ENCODE results near the gene GABRR3. TPM values are rescaled to one million over a fixed set of nuclear protein-coding genes. Genes with fewer than 3 reads are reported as not detected.

GABRR3 gene
- total RNA-seq, 4 donors from 2014 or later: not detected

DNA sequence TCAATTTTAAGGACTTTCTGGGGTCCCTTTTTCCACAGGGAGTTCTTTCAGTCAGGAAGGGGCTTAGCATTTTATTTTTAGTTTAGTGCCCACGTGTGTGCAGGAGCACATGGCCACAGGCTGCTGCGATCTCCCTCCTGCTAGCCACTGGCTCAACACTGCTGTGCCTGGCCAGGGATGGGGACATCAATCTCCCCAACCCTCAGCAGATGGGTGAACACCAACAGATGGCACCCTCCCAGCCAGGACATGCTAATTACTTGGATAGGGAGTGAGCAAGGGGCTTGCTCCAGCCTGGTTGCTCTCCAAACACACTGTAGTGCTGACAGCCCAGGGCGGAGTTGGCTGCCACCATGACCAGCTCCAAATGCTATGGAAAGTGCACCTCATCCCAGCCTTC lies 55.5 kb downstream of the GABRR3 start:
- ATAC-seq (ENCODE audit: low FRiP score) (no peak), DNase-seq (ENCODE audit: low spot score) (no peak)
- no peak for TF ChIP-seq CTCF (IDR thresholded peaks at IDR 0.05)

DNA sequence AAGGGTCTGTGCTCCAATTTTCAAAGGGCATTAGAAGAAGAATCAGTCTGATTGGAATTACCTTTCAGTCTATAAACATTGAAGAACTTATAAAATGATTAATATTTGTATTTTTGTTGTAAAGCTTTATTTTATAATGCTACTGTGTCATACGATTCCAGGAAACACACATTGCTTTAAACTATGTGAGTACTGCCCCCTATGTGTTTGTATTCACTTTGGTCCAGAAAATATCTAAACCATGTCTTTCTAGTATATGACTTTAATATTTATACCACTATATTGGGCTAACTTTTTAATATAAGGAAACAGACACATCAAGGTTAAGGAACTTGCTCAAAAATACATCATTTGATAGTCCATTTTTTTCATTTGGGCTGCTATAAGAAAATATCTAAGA lies 59.6 kb downstream of the GABRR3 start:
- no peak for TF ChIP-seq CTCF (IDR thresholded peaks at IDR 0.05)
- no peak for ATAC-seq (ENCODE audit: low FRiP score)
- no peak for DNase-seq (ENCODE audit: low spot score)

GRCh38 chr3:97974996-97975395 lies 60.1 kb downstream of the GABRR3 start:
- no peak for DNase-seq (ENCODE audit: low spot score)
- TF ChIP-seq CTCF (IDR thresholded peaks at IDR 0.05): no peak

DNA sequence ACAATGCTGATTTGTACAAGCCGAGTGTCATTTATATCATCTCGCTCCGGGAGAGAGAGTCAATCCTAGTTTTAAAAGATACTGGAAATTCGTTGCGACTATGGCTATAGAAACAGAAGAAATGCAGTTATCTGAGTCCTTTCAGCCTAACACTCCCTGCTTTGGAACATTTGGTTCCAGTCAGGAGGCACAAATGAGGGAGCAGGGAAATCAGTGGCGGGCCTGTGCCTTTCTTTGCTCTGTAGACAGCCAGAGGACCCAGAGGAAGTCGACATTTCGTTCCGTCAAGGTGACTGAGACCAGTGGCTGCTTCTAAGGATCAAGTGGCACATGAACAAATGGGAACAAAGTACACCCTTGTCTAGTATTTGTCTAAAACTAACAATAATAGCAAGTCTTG lies 62.1 kb downstream of the GABRR3 start:
- ATAC-seq (ENCODE audit: low FRiP score): no peak
- TF ChIP-seq CTCF (IDR thresholded peaks at IDR 0.05): no peak
- DNase-seq (ENCODE audit: low spot score): no peak

More at GRCh38 chr3:97974996-97975395, 60.1 kb downstream of the GABRR3 start:
- ATAC-seq (ENCODE audit: low FRiP score): no peak

GRCh38 chr3:97971679-97972567 lies 63.2 kb downstream of the GABRR3 start, which contains the start of gene RIOX2:
Gene RIOX2, minus strand, starts transcription at chr3:97972431. Its CDS starts 4,838 bp downstream, at chr3:97967593.
- peak; percentile 94 for ATAC-seq (ENCODE audit: low FRiP score)

GRCh38 chr3:97970956-97971620 lies 64.0 kb downstream of the GABRR3 start:
- DNase-seq (ENCODE audit: low spot score) (no peak), ATAC-seq (ENCODE audit: low FRiP score) (no peak)
- no peak for TF ChIP-seq CTCF (IDR thresholded peaks at IDR 0.05)

More at GRCh38 chr3:97971679-97972567, 63.2 kb downstream of the GABRR3 start, which contains the start of gene RIOX2:
- TF ChIP-seq CTCF (IDR thresholded peaks at IDR 0.05): no peak
- DNase-seq (ENCODE audit: low spot score): peak; percentile 40

Data from omental fat pad (tissue), 4 donors.